ENCODE data around the gene SYNGAP1. TPM values are rescaled to one million over a fixed set of nuclear protein-coding genes. Genes with fewer than 3 reads are reported as not detected.
A peak's percentile ranks its signal among the peaks of the same experiment; 100 is the strongest.

Gene SYNGAP1
- total RNA-seq, 2 donors from 2014 or later: 6.1 to 24.8 TPM

DNA sequence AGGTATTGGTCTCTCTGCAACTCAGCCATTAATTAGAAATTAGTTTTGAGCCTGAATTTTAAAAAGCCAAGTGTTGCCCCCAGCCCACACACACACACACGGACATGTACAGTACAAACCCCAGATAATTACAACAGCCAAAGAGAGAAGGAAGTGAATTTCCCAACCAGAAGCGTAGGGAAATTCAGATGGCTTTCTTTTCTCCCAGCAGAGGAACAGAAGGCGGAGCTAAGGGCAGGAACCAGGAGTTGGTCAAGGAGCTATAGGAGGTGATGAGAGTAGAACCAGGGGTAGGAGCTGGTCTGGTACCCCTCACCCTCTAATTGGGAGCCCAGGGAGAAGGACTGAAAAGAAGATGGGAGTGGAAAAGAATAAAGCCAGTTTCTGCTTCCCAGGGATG is 30.6 kb downstream of the SYNGAP1 start:
- Histone ChIP-seq H3K36me3 (no peaks in the 10 kb centered on the region), H3K9me3 (no peaks in the 10 kb centered on the region), H3K27ac (no peak overlapping the region), H3K27me3 (replicated peaks; ENCODE audit: insufficient read depth) (no peaks in the 10 kb centered on the region), H3K4me1 (replicated peaks) (no peaks in the 10 kb centered on the region), H3K4me3 (no peak overlapping the region)
- 75% methylated on average over 3 of the region's 3 CpGs for WGBS
- intact Hi-C loops (cut with DNase I): loop anchor here (10.0 kb wide), 1 partner anchor 334 kb away; the partner anchor contains the start of gene LEMD2
- no peak for DNase-seq (ENCODE audit: low spot score)
- no peak for TF ChIP-seq POLR2AphosphoS5 (IDR thresholded peaks at IDR 0.05)
- TF ChIP-seq POLR2A (IDR thresholded peaks at IDR 0.05): no peak
- TF ChIP-seq, protein P1, sequence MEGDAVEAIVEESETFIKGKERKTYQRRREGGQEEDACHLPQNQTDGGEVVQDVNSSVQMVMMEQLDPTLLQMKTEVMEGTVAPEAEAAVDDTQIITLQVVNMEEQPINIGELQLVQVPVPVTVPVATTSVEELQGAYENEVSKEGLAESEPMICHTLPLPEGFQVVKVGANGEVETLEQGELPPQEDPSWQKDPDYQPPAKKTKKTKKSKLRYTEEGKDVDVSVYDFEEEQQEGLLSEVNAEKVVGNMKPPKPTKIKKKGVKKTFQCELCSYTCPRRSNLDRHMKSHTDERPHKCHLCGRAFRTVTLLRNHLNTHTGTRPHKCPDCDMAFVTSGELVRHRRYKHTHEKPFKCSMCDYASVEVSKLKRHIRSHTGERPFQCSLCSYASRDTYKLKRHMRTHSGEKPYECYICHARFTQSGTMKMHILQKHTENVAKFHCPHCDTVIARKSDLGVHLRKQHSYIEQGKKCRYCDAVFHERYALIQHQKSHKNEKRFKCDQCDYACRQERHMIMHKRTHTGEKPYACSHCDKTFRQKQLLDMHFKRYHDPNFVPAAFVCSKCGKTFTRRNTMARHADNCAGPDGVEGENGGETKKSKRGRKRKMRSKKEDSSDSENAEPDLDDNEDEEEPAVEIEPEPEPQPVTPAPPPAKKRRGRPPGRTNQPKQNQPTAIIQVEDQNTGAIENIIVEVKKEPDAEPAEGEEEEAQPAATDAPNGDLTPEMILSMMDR (IDR thresholded peaks at IDR 0.05): no peak

GRCh38 chr6:33451606-33452005 is 31.7 kb downstream of the SYNGAP1 start:
- H3K27ac ChIP-seq: no peak overlapping the region
- no peak for DNase-seq (ENCODE audit: low spot score)
- H3K4me1 ChIP-seq (replicated peaks): no peaks in the 10 kb centered on the region
- 87% methylated on average over 15 of the region's 15 CpGs for WGBS
- no peak for TF ChIP-seq POLR2AphosphoS5 (IDR thresholded peaks at IDR 0.05)
- TF ChIP-seq POLR2A (IDR thresholded peaks at IDR 0.05): no peak
- TF ChIP-seq, protein P1 (IDR thresholded peaks at IDR 0.05): no peak
- no peaks in the 10 kb centered on the region for H3K27me3 ChIP-seq (replicated peaks; ENCODE audit: insufficient read depth)
- H3K9me3 ChIP-seq: no peaks in the 10 kb centered on the region
- no peaks in the 10 kb centered on the region for H3K36me3 ChIP-seq
- intact Hi-C loops (cut with DNase I): loop anchor here (10.0 kb wide), 1 partner anchor 333 kb away; the partner anchor contains the start of gene LEMD2
- H3K4me3 ChIP-seq: no peak overlapping the region

DNA sequence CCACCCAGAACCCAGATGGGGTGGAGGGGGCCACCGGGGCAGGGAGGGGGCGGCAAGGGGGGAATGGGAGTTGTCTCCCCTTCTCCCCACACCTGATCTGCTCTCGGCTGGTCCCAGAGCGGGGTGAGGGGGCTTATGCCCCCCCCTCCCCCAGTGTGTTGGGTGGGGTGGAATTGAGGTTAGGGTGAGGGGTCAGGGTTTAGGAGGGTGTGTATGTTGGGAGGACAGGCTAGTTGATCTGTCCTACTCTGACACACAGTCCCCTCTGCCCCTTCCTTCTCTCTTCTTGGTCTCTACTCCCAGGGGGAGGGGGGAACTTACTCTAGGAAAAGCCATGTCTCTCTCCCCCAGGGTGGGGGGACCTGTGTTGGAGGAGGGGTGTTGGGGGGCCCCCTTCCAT is 32.6 kb downstream of the SYNGAP1 start:
- Histone ChIP-seq H3K4me3 (no peak overlapping the region), H3K9me3 (no peaks in the 10 kb centered on the region), H3K27me3 (replicated peaks; ENCODE audit: insufficient read depth) (no peaks in the 10 kb centered on the region), H3K36me3 (no peaks in the 10 kb centered on the region), H3K27ac (no peak overlapping the region), H3K4me1 (replicated peaks) (no peaks in the 10 kb centered on the region)
- 79% methylated on average over 4 of the region's 4 CpGs for WGBS
- intact Hi-C loops (cut with DNase I): loop anchor here (10.0 kb wide), 1 partner anchor 332 kb away; the partner anchor contains the start of gene LEMD2
- TF ChIP-seq POLR2A (IDR thresholded peaks at IDR 0.05) (no peak), POLR2AphosphoS5 (IDR thresholded peaks at IDR 0.05) (no peak)
- TF ChIP-seq, protein P1 (IDR thresholded peaks at IDR 0.05): no peak
- no peak for DNase-seq (ENCODE audit: low spot score)

- Histone ChIP-seq H3K27ac (peak overlapping the region; percentile 60 to 77), H3K9me3 (no peaks in the 10 kb centered on the region), H3K27me3 (replicated peaks; ENCODE audit: insufficient read depth) (no peaks in the 10 kb centered on the region), H3K36me3 (no peaks in the 10 kb centered on the region), H3K4me1 (replicated peaks) (no peaks in the 10 kb centered on the region), H3K4me3 (peak overlapping the region; percentile 47 to 84)
- intact Hi-C loops (cut with DNase I): loop anchor here (2.0 to 10.0 kb wide), 3 partner anchors 27 to 331 kb away; partner anchors contain the start of genes KIFC1 and LEMD2
- WGBS: under 1% methylated on average over 12 of the region's 12 CpGs
- no peak for DNase-seq (ENCODE audit: low spot score)
- TF ChIP-seq, protein P1 (IDR thresholded peaks at IDR 0.05): no peak
- TF ChIP-seq POLR2AphosphoS5 (IDR thresholded peaks at IDR 0.05): no peak
- no peak for TF ChIP-seq POLR2A (IDR thresholded peaks at IDR 0.05)
Measured at GRCh38 chr6:33453393-33454008, 33.6 kb downstream of the SYNGAP1 start.

Data from prostate gland (tissue), 2 donors.